ENCODE data around the gene PLB1. TPM values are rescaled to one million over a fixed set of nuclear protein-coding genes. Genes with fewer than 3 reads are reported as not detected.

PLB1 gene
- polyA plus RNA-seq, 1 experiment = 1.4 TPM

DNA sequence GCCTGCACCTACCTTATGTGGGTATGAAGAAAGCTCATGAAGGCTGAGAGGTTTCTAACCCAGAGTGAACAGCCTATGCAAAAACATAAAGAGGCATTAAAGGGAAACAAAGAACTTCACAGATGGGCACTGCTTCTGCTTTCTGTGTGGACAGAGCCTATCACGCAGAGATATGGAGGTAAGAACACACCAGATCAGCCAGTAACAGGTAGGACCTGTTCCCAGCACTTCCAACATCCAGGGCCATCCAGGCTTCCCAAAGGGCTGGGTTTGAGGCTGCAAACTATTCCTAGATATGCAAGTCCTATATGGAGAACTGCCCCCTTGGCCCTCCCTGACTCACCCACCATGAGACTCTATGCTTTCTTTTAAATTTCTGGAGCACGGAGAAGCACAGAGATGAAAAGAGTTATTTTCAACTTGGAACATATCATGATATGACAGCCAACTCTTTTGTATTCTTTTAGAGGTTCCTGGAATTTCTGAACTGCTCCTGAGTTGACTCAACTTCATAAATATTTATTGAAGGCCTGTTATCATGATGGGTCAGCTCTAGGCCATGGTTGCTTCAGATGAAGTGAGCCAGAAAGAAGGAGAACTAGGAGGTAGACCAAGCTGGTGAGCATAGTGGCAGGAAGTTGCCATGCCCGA, 178.3 kb downstream of the PLB1 start:
- Histone ChIP-seq H3K4me3 (ENCODE audit: low read depth, low read length) (no peak overlapping the region), H3K9me3 (ENCODE audit: control insufficient read depth, insufficient read depth, low read length) (no peaks in the 10 kb centered on the region; the same call in 1 of the 2 replicates), H3K27ac (ENCODE audit: low read depth, low read length) (peak overlapping the region; percentile 77), H3K27me3 (ENCODE audit: control insufficient read depth, insufficient read depth, low read length) (no peaks in the 10 kb centered on the region)
- ChIA-PET CTCF (no interaction called here), POLR2A (interaction anchor here (0.5 to 1.7 kb wide), 4 partner anchors 9 to 129 kb away, joined by 3 to 15 read pairs (median 4); partner anchors contain the start of gene PPP1CB)
- TF ChIP-seq, protein P1, sequence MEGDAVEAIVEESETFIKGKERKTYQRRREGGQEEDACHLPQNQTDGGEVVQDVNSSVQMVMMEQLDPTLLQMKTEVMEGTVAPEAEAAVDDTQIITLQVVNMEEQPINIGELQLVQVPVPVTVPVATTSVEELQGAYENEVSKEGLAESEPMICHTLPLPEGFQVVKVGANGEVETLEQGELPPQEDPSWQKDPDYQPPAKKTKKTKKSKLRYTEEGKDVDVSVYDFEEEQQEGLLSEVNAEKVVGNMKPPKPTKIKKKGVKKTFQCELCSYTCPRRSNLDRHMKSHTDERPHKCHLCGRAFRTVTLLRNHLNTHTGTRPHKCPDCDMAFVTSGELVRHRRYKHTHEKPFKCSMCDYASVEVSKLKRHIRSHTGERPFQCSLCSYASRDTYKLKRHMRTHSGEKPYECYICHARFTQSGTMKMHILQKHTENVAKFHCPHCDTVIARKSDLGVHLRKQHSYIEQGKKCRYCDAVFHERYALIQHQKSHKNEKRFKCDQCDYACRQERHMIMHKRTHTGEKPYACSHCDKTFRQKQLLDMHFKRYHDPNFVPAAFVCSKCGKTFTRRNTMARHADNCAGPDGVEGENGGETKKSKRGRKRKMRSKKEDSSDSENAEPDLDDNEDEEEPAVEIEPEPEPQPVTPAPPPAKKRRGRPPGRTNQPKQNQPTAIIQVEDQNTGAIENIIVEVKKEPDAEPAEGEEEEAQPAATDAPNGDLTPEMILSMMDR (IDR thresholded peaks at IDR 0.05; ENCODE audit: low read depth, low read length) = no peak
- peak; percentile 66 for DNase-seq (ENCODE audit: low read depth, low spot score)

DNA sequence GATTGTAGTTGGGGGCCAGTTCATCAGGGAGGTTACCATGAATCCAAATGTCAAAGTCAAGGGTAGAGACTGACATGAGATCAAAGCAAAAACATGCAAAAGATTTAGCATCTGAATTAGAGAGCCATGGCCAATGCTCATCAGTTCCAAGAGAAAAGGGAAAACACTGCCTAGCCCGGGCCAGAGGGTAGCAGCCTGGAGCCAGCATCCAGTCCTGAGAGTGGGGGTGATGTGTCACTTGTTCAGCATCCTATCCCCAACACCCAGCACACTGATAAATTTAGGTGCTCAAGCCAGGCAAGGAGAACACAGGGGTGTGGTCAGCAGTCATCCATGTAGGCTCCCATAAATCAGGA, 178.8 kb downstream of the PLB1 start:
- ChIA-PET CTCF (interaction anchor here (0.7 kb wide), 1 partner anchor 1211 kb away, joined by 3 read pairs; no protein-coding TSS in a partner anchor), POLR2A (interaction anchor here (0.9 to 1.7 kb wide), 3 partner anchors 9 to 77 kb away, joined by 3 to 15 read pairs (median 5); partner anchors contain the start of gene PPP1CB)
- TF ChIP-seq, protein P1 (IDR thresholded peaks at IDR 0.05; ENCODE audit: low read depth, low read length) = no peak
- DNase-seq (ENCODE audit: low read depth, low spot score) = no peak
- Histone ChIP-seq H3K27ac (ENCODE audit: low read depth, low read length) (peak overlapping the region; percentile 77), H3K4me3 (ENCODE audit: low read depth, low read length) (no peak overlapping the region), H3K9me3 (ENCODE audit: control insufficient read depth, insufficient read depth, low read length) (no peaks in the 10 kb centered on the region; the same call in 1 of the 2 replicates), H3K27me3 (ENCODE audit: control insufficient read depth, insufficient read depth, low read length) (no peaks in the 10 kb centered on the region)

DNA sequence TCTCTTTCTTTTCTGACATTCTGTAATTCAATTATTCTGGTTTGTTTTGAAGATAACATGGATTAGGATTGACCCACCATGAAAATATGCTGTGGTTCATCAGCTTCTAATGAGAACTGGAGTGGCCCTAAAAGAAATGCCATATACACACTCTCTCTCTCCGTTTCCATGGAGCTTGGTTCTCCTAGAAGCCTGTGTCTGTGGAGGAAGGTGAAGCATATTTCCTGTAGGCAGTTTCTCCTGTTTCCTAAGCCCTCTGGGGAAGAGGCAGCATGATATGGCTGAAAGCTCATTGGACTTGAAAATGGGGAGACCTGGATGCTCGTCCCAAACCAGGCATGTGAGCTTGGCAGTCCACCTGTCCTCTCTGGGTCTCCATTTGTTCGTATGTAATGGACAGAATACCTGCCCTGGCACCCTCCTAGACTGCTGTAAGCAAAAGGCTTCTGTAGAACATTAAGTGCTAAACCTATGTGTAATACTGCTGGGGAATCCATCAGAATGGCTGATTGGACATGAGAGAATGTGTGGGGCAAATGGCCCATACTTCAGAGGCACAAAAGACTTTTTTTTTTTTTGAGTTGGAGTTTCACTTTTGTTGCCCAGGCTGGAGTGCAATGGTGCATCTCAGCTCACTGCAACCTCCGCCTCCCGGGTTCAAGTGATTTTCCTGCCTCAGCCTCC, 180.4 kb downstream of the PLB1 start:
- no peak overlapping the region for H3K4me3 ChIP-seq (ENCODE audit: low read depth, low read length)
- CTCF ChIA-PET = interaction anchor here (1.1 kb wide), 1 partner anchor 81 kb away, joined by 3 read pairs; no protein-coding TSS in a partner anchor
- H3K27ac ChIP-seq (ENCODE audit: low read depth, low read length) = no peak overlapping the region
- H3K27me3 ChIP-seq (ENCODE audit: control insufficient read depth, insufficient read depth, low read length) = no peaks in the 10 kb centered on the region
- POLR2A ChIA-PET = no interaction called here
- H3K9me3 ChIP-seq (ENCODE audit: control insufficient read depth, insufficient read depth, low read length) = no peaks in the 10 kb centered on the region; the same call in 1 of the 2 replicates
- TF ChIP-seq, protein P1 (IDR thresholded peaks at IDR 0.05; ENCODE audit: low read depth, low read length) = no peak
- DNase-seq (ENCODE audit: low read depth, low spot score) = no peak

DNA sequence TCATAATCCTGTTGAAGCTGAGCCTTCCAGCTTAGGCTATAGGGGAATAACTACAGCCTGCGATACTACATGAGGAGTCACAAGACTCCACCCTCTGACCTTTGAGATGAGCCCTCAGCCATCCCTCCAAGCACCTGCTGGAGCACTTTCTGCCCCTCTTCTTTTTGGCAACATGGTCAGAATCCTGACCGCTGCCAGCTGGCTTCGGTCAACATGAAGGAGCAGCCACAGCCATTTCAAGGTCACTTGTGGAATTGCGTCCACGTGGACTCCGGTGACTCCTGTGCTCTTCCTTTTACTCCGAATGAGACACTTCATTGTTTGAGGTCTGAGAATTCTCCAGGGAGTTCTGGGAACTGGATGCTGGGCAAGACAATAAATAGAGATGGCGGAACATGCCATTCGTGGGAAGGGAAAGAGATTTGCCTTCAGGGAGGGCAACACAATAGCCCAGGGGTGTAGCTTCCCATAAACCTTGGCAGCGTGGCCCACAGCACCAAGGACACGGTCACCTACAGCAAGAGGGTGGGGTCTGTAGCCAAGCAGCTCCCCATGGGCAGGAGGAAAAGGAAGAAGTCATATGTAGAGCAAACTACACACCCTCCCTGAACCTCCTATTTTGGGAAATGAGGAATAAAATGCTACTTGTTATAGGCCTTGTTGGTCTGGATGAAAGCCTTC, 182.5 kb downstream of the PLB1 start:
- TF ChIP-seq, protein P1 (IDR thresholded peaks at IDR 0.05; ENCODE audit: low read depth, low read length) = no peak
- no peak overlapping the region for H3K27ac ChIP-seq (ENCODE audit: low read depth, low read length)
- H3K4me3 ChIP-seq (ENCODE audit: low read depth, low read length) = no peak overlapping the region
- H3K27me3 ChIP-seq (ENCODE audit: control insufficient read depth, insufficient read depth, low read length) = no peaks in the 10 kb centered on the region
- H3K9me3 ChIP-seq (ENCODE audit: control insufficient read depth, insufficient read depth, low read length) = no peaks in the 10 kb centered on the region; the same call in none of the 2 replicates
- POLR2A ChIA-PET = no interaction called here
- DNase-seq (ENCODE audit: low read depth, low spot score) = no peak
- CTCF ChIA-PET = no interaction called here
